NCI-H345 treated with DMSO at 0.1 percent for 48 hours (cell line): ENCODE results near the gene PSMD5.

Experiments
- DNase-seq: peaks from one replicate; lab custom pipeline; 2025; ENCODE audit not compliant: unreplicated experiment; lab: John Stamatoyannopoulos, UW

PSMD5 gene

GRCh38 chr9:120842685-120843485 lies at the start of gene PSMD5:
Gene PSMD5, minus strand, starts transcription at chr9:120842922. Its CDS starts 13 bp downstream, at chr9:120842909.
- no peak for DNase-seq

- DNase-seq: no peak
These were observed 49.4 kb upstream of the PSMD5 start for GRCh38 chr9:120891884-120892747.

- no peak for DNase-seq
These were observed 48.6 kb upstream of the PSMD5 start for GRCh38 chr9:120891245-120891883.

GRCh38 chr9:120890320-120891244 lies 47.9 kb upstream of the PSMD5 start:
- no peak for DNase-seq

- DNase-seq: peak; percentile 41
These were observed 47.0 kb upstream of the PSMD5 start for GRCh38 chr9:120889606-120890271.

GRCh38 chr9:120888626-120889025 lies 45.9 kb upstream of the PSMD5 start:
- no peak for DNase-seq

- DNase-seq: no peak
These were observed 43.8 kb upstream of the PSMD5 start for GRCh38 chr9:120886490-120886967.

- no peak for DNase-seq
These were observed 43.2 kb upstream of the PSMD5 start for GRCh38 chr9:120885958-120886357.

GRCh38 chr9:120885457-120885856 lies 42.7 kb upstream of the PSMD5 start:
- DNase-seq: no peak

- no peak for DNase-seq
These were observed 40.9 kb upstream of the PSMD5 start for GRCh38 chr9:120883608-120883996.

GRCh38 chr9:120882935-120883607 lies 40.3 kb upstream of the PSMD5 start:
- no peak for DNase-seq

GRCh38 chr9:120879446-120879845 lies 36.7 kb upstream of the PSMD5 start:
- DNase-seq: no peak

- no peak for DNase-seq
These were observed 35.7 kb upstream of the PSMD5 start for GRCh38 chr9:120878188-120879130.

GRCh38 chr9:120877276-120878034 lies 34.7 kb upstream of the PSMD5 start:
- DNase-seq: peak; percentile 60

- DNase-seq: no peak
These were observed 34.1 kb upstream of the PSMD5 start, which contains the start of gene PHF19 for GRCh38 chr9:120876842-120877240. Gene PHF19, minus strand, starts transcription at chr9:120877188. Its CDS starts 2,447 bp downstream, at chr9:120874741.

GRCh38 chr9:120875954-120876841 lies 33.5 kb upstream of the PSMD5 start:
- DNase-seq: peak; percentile 77
